Measurements from ENCODE around the gene MED12L. TPM values are rescaled to one million over a fixed set of nuclear protein-coding genes. Genes with fewer than 3 reads are reported as not detected.

MED12L gene
- total RNA-seq, 3 donors from 2014 or later, result 0.48 to 1.6 (median 1.6) TPM

DNA sequence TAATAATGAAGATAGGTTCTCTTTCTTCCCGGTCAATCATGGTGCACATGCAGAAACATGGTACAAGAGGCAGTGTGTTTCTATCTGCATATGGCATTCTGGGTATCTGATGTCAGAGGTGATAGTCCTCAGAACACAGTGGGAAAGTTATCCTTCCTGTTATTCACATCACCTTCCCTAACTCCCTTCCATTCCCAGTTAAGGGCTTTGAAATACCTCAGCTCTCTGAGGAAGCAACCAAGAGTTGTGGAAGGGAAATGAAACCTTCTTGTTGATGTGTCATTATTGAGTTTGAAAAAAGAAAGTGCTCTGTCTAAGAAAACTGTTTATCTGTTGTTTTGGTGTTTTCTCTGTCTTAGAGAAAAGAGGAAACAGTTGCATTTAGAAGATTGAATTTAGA lies 265.8 kb downstream of the MED12L start:
- TF ChIP-seq, protein P1, sequence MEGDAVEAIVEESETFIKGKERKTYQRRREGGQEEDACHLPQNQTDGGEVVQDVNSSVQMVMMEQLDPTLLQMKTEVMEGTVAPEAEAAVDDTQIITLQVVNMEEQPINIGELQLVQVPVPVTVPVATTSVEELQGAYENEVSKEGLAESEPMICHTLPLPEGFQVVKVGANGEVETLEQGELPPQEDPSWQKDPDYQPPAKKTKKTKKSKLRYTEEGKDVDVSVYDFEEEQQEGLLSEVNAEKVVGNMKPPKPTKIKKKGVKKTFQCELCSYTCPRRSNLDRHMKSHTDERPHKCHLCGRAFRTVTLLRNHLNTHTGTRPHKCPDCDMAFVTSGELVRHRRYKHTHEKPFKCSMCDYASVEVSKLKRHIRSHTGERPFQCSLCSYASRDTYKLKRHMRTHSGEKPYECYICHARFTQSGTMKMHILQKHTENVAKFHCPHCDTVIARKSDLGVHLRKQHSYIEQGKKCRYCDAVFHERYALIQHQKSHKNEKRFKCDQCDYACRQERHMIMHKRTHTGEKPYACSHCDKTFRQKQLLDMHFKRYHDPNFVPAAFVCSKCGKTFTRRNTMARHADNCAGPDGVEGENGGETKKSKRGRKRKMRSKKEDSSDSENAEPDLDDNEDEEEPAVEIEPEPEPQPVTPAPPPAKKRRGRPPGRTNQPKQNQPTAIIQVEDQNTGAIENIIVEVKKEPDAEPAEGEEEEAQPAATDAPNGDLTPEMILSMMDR (IDR thresholded peaks at IDR 0.05), result no peak
- no peak for TF ChIP-seq POLR2AphosphoS5 (IDR thresholded peaks at IDR 0.05)
- TF ChIP-seq POLR2A (IDR thresholded peaks at IDR 0.05), result no peak

GRCh38 chr3:151351648-151352047 lies 266.2 kb downstream of the MED12L start:
- no peaks in the 10 kb centered on the region for H3K27me3 ChIP-seq
- H3K9me3 ChIP-seq, result no peaks in the 10 kb centered on the region
- H3K4me1 ChIP-seq, result no peaks in the 10 kb centered on the region
- H3K36me3 ChIP-seq, result no peaks in the 10 kb centered on the region
- TF ChIP-seq POLR2A (IDR thresholded peaks at IDR 0.05) (no peak), POLR2AphosphoS5 (IDR thresholded peaks at IDR 0.05) (no peak)
- TF ChIP-seq, protein P1 (IDR thresholded peaks at IDR 0.05), result no peak
- DNase-seq (ENCODE audit: low spot score in 2 of 2), result no peak
- intact Hi-C loops (cut with DNase I; ENCODE audit: low total_unique reads), result no loop called here
- H3K27ac ChIP-seq, result no peak overlapping the region
- H3K4me3 ChIP-seq, result no peak overlapping the region

More for the DNA sequence above, 265.8 kb downstream of the MED12L start:
- Histone ChIP-seq H3K27me3 (no peaks in the 10 kb centered on the region), H3K27ac (no peak overlapping the region), H3K4me3 (no peak overlapping the region), H3K4me1 (no peaks in the 10 kb centered on the region), H3K36me3 (no peaks in the 10 kb centered on the region), H3K9me3 (no peaks in the 10 kb centered on the region)
- no peak for DNase-seq (ENCODE audit: low spot score in 2 of 2)
- intact Hi-C loops (cut with DNase I; ENCODE audit: low total_unique reads), result no loop called here

- intact Hi-C loops (cut with DNase I; ENCODE audit: low total_unique reads), result no loop called here
- DNase-seq (ENCODE audit: low spot score in 2 of 2), result no peak
- no peak overlapping the region for H3K4me3 ChIP-seq
- TF ChIP-seq, protein P1 (IDR thresholded peaks at IDR 0.05), result no peak
- TF ChIP-seq POLR2AphosphoS5 (IDR thresholded peaks at IDR 0.05) (no peak), POLR2A (IDR thresholded peaks at IDR 0.05) (no peak)
- no peaks in the 10 kb centered on the region for H3K27me3 ChIP-seq
- no peaks in the 10 kb centered on the region for H3K9me3 ChIP-seq
- no peak overlapping the region for H3K27ac ChIP-seq
- H3K36me3 ChIP-seq, result no peaks in the 10 kb centered on the region
- H3K4me1 ChIP-seq, result no peaks in the 10 kb centered on the region
Measured at GRCh38 chr3:151356794-151357462, 271.5 kb downstream of the MED12L start.

DNA sequence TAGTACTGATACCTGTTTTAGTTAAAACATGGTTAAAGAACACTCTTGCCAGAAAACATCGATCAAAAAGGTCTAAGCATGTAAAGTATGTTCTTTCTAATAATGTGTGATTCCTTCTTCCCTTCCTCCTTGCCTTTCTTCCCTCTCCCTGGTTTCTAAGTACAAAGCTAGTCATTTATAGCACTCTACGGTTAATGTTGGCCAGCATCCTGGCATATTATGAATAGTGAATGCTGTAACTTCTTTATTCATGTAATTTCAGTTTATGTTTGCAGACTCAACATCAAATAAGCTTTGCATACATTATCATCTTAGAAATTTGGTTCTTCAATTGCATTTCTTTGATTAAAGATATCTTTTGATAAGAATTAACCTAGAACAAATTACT lies 272.0 kb downstream of the MED12L start:
- DNase-seq (ENCODE audit: low spot score in 2 of 2), result no peak
- intact Hi-C loops (cut with DNase I; ENCODE audit: low total_unique reads), result no loop called here
- Histone ChIP-seq H3K9me3 (no peaks in the 10 kb centered on the region), H3K4me3 (no peak overlapping the region), H3K27ac (no peak overlapping the region), H3K27me3 (no peaks in the 10 kb centered on the region), H3K36me3 (no peaks in the 10 kb centered on the region), H3K4me1 (no peaks in the 10 kb centered on the region)
- TF ChIP-seq POLR2A (IDR thresholded peaks at IDR 0.05) (no peak), POLR2AphosphoS5 (IDR thresholded peaks at IDR 0.05) (no peak)
- TF ChIP-seq, protein P1 (IDR thresholded peaks at IDR 0.05), result no peak

DNA sequence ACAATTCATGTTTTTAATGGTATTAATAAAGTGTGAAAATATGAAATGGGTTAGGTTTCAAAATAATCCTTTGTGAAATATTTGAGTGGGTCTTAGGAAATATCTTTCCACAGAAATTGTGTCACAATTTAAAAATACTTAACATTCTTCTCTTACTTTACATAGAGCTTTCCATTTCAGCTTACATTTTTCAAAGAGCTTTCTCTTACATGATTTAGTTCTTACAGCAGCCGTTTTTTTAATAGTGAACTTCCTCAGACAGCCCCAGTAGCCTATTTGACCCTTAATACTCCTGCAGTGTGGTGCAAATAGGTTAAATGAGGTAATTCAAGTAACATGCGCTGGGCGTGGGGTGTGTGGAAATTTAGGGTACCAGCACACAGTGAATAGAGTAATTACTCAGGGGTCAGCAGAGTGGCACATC lies 277.3 kb downstream of the MED12L start:
- intact Hi-C loops (cut with DNase I; ENCODE audit: low total_unique reads), result no loop called here
- no peak overlapping the region for H3K4me3 ChIP-seq
- H3K27ac ChIP-seq, result no peak overlapping the region

More for the DNA sequence above, 277.3 kb downstream of the MED12L start:
- no peak for DNase-seq (ENCODE audit: low spot score in 2 of 2)
- H3K36me3 ChIP-seq, result no peaks in the 10 kb centered on the region
- TF ChIP-seq POLR2A (IDR thresholded peaks at IDR 0.05), result no peak
- TF ChIP-seq, protein P1 (IDR thresholded peaks at IDR 0.05), result no peak
- TF ChIP-seq POLR2AphosphoS5 (IDR thresholded peaks at IDR 0.05), result no peak
- H3K9me3 ChIP-seq, result no peaks in the 10 kb centered on the region
- H3K4me1 ChIP-seq, result no peaks in the 10 kb centered on the region
- no peaks in the 10 kb centered on the region for H3K27me3 ChIP-seq

All from breast epithelium (tissue), 4 donors.